ENCODE data around the gene IKZF4. TPM values are rescaled to one million over a fixed set of nuclear protein-coding genes. Genes with fewer than 3 reads are reported as not detected.

IKZF4 gene
- 10 to 100 TPM; 20.0 to 21.3 TPM for total RNA-seq

DNA sequence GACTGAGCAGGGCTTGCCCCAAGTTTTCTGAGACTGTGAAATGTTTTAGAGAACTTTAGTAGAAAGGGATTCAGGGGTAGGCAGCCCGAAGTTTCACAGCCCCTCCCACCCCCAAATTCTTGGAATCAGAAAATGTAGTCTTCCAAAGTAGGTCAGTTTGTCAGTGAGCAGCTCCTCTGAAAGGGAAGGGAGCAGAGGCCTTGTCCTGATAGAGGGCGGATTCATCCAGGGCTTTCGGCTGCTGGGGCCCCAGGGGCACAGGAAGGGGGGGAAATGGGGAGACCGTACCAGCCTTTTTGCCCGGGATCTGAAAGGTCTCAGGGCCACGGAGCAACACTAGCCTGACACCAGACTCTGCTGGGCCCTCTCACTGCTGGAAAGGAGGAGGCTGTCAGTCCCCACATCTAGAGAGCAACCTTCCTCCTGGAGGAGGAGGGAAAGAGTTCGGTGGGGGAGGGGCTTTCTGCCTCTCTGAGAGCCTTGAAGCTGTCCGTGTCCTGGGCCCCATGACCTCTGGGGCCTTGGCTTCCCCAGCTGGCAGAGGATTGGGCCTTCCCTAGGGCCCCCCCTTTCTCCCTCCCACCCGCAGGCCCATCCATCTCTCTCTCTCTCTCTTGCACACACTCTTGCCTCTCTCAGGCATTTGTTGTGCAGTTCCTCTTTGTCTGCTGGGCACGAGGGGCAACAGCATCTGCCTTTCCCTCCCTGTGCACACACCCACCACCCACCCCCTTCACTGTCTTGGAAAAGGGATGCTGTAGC lies at the start of gene IKZF4:
Gene IKZF4, plus strand, starts transcription at position 621 of the 762 bp plus-strand sequence. CDS start 451 bp downstream, outside the sequence.

DNA sequence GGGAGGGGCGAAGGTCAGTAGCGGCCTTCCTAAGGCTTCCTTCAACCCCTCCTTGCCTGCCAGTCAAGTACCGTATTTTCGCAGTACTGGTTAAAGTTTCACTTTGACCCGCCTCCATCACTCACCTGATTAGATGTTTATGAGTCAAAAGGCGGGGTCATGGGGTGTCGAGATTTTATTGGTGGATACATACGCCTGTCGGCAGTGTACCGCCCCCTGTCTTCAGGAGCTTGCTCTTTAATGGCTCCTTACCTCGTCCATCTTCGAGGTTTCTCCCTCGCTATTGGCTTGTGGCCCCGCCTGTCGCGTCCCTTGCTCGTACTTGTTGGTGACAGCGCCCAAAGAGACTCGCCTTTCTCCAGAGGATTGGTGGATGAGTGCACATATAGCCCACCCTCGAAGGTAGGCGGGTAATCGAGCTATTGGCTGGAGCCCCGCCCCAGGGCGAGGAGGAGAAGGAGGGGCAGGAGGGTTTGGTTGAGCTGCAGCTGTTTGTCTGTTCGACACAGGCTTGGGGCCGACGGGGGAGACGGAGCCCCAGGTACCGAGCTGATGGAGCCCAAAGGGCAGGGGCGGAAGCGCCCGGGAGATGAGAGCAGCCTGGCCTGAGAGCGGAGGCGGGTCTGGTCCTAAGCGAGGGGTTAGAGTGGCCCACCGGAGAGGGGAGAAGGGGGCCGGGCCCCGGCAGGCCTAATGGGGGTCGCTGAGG lies 47.1 kb upstream of the IKZF4 start, which contains the start of gene RAB5B:
Gene RAB5B, plus strand, starts transcription at position 480 of the 709 bp plus-strand sequence. CDS start 12,883 bp downstream, outside the sequence.

DNA sequence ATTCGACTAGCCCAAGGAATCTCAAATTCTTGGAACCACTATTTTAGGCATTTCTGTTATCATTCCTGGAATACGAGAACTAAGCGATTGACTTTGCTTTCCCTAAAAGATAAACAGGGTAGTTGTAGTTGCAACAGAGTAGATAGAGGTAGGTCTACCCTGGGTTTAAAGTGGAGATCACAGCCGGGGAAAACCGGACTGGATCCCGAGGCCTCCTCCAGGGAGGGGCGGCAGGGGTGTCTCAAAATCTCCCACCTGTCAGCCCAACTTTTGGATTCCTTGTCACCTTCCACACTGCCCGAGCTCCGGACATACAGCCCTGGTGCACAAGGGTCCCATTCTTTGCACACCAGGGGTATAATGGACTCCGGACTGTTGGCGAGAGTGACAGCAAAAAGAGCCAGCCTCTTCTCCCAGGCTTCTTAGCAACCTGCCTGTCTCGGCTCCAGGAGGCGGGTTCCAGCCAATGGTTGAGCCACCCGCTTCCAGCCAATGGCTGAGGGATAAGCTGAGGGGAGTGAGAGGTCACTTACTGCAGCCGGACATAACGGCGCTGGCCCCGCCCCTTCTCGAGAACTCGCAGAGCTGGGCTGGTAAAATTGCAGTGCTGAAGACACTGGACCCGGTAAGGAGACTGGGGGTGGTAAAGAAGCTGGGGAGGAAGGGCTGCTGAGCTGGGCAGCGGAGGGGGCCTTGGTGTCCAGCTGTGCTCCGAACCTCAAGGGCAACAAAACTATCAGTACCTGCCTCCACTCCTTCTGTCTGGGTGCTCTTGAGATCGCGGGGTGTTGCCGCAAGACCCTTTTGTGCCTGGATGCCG lies 23.9 kb upstream of the IKZF4 start, which contains the start of gene SUOX:
Gene SUOX, plus strand, starts transcription at position 562 of the 820 bp plus-strand sequence. CDS start 4,946 bp downstream, outside the sequence.

GRCh38 chr12:56041552-56042429 lies 20.9 kb downstream of the IKZF4 start, which contains the start of gene RPS26:
RPS26 (plus strand) TSS chr12:56041918; CDS start chr12:56042167, 249 bp downstream.

DNA sequence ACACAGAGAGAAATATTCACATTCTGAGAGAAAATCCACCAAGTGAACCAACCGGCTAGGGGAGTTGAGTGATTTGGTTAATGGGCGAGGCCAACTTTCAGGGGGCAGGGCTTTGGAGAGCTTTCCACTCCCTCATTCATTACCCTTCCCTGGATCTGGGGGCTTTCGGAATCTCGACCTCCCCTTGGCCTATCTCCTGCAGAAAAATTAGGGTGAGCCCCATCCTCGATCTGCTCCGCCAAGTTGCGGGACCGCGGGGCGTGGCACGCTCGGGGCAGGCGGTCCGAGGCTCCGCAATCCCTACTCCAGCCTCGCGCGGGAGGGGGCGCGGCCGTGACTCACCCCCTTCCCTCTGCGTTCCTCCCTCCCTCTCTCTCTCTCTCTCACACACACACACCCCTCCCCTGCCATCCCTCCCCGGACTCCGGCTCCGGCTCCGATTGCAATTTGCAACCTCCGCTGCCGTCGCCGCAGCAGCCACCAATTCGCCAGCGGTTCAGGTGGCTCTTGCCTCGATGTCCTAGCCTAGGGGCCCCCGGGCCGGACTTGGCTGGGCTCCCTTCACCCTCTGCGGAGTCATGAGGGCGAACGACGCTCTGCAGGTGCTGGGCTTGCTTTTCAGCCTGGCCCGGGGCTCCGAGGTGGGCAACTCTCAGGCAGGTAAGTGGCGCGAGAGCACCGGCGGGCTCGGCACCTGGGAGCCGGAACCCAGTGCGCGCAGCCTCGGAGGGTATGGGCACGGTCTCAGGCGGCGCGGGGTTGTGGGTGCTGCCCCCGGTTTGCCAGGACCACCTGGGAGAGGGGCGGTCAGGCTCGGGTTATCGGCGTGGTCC lies 59.1 kb downstream of the IKZF4 start, which contains the start of gene ERBB3:
Gene ERBB3, plus strand, starts transcription at position 443 of the 833 bp plus-strand sequence. Its CDS starts 136 bp downstream, at position 579.

Other genes with a start within 250 kb of the IKZF4 start
- 10 to 100 TPM; 77.9 to 78.8 TPM for gene SARNP, start 203.3 kb upstream of the IKZF4 start, total RNA-seq
- 10 to 100 TPM; 55.3 to 55.7 TPM for gene ORMDL2, start 203.0 kb upstream of the IKZF4 start, total RNA-seq
- gene DNAJC14, start 191.5 kb upstream of the IKZF4 start, total RNA-seq = 10 to 100 TPM; 30.4 to 31.3 TPM
- gene MMP19, start 178.1 kb upstream of the IKZF4 start, total RNA-seq = not detected
- gene PYM1, start 93.1 kb upstream of the IKZF4 start, total RNA-seq = 10 to 100 TPM; 54.0 to 55.4 TPM
- 1,000 to 10,000 TPM in 1 of 2 experiments, 100 to 1,000 TPM in 1; 954 to 1,054 TPM for gene DGKA, start 89.9 kb upstream of the IKZF4 start, total RNA-seq
- not detected for gene PMEL, start 55.0 kb upstream of the IKZF4 start, total RNA-seq
- 10 to 100 TPM; 75.4 to 81.8 TPM for gene CDK2, start 54.2 kb upstream of the IKZF4 start, total RNA-seq
- 10 to 100 TPM; 68.5 to 68.8 TPM for gene RAB5B, start 47.0 kb upstream of the IKZF4 start, total RNA-seq
- gene SUOX, start 23.8 kb upstream of the IKZF4 start, total RNA-seq = 1 to 10 TPM; 3.5 to 4.9 TPM
- gene RPS26, start 20.9 kb downstream of the IKZF4 start, total RNA-seq = 10 to 100 TPM; 38.9 to 51.3 TPM
- gene ERBB3, start 59.1 kb downstream of the IKZF4 start, total RNA-seq = 1 to 10 TPM; 1.7 to 2.1 TPM
- gene PA2G4, start 83.5 kb downstream of the IKZF4 start, total RNA-seq = 100 to 1,000 TPM; 215 to 216 TPM
- gene RPL41, start 95.6 kb downstream of the IKZF4 start, total RNA-seq = 1,000 to 10,000 TPM; 4,850 to 4,973 TPM
- 1 to 10 TPM; 8.3 to 8.7 TPM for gene ZC3H10, start 97.2 kb downstream of the IKZF4 start, total RNA-seq
- 100 to 1,000 TPM; 319 to 322 TPM for gene ESYT1, start 107.2 kb downstream of the IKZF4 start, total RNA-seq
- gene MYL6B, start 131.5 kb downstream of the IKZF4 start, total RNA-seq = 10 to 100 TPM; 40.3 to 42.7 TPM
- 1,000 to 10,000 TPM; 1,338 to 1,378 TPM for gene MYL6, start 137.3 kb downstream of the IKZF4 start, total RNA-seq
- gene SMARCC2, start 168.4 kb downstream of the IKZF4 start, total RNA-seq = 100 to 1,000 TPM; 129 to 131 TPM
- gene RNF41, start 200.9 kb downstream of the IKZF4 start, total RNA-seq = 10 to 100 TPM; 31.6 to 33.1 TPM
- 10 to 100 TPM; 39.3 to 41.8 TPM for gene NABP2, start 203.3 kb downstream of the IKZF4 start, total RNA-seq
- under 1 TPM; 0.51 to 0.58 TPM for gene SLC39A5, start 209.0 kb downstream of the IKZF4 start, total RNA-seq
- 10 to 100 TPM; 32.0 to 39.6 TPM for gene ANKRD52, start 237.3 kb downstream of the IKZF4 start, total RNA-seq
- gene COQ10A, start 245.9 kb downstream of the IKZF4 start, total RNA-seq = 10 to 100 TPM; 15.2 to 19.4 TPM

Data from activated naive CD4-positive, alpha-beta T cell treated with anti-CD3 and anti-CD28 coated beads, Interleukin-2, amount 10 ng/mL, durations not matched to agents 5 hours and 36 hours (primary cell).